ENCODE data around the gene CRYBA4. TPM values are rescaled to one million over a fixed set of nuclear protein-coding genes. Genes with fewer than 3 reads are reported as not detected.

CRYBA4 gene
- 1.0 TPM in 1 of 2 replicates, not detected in the other for total RNA-seq (ENCODE audit: low replicate concordance)
- long read RNA-seq = 0 reads

DNA sequence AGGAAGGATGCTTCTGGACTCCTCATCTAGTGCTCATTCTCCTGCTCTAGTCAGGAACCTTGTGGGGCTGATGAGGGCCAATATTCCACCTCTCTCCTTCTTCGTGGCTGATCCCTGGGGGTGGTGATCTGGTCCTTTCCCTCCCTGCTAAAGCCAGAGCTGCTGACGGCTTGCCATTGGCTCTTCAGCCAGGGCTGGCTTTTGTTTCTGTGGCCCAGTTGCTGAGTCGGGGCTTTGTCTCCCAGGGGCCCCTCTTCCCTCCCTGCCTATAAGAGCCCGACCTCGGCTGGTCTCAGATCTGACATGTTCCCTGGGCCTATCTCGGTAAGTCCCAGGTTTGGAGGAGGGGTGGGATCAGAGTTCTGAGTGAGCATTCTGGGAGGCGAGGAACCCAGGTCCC, at the start of gene CRYBA4:
CRYBA4 (plus strand) TSS at position 301 of the 400 bp plus-strand sequence. CDS start 634 bp downstream, outside the sequence.
- H3K27ac Mint-ChIP-seq = no peak within 1 kb of the TSS
- TF ChIP-seq, protein P1, sequence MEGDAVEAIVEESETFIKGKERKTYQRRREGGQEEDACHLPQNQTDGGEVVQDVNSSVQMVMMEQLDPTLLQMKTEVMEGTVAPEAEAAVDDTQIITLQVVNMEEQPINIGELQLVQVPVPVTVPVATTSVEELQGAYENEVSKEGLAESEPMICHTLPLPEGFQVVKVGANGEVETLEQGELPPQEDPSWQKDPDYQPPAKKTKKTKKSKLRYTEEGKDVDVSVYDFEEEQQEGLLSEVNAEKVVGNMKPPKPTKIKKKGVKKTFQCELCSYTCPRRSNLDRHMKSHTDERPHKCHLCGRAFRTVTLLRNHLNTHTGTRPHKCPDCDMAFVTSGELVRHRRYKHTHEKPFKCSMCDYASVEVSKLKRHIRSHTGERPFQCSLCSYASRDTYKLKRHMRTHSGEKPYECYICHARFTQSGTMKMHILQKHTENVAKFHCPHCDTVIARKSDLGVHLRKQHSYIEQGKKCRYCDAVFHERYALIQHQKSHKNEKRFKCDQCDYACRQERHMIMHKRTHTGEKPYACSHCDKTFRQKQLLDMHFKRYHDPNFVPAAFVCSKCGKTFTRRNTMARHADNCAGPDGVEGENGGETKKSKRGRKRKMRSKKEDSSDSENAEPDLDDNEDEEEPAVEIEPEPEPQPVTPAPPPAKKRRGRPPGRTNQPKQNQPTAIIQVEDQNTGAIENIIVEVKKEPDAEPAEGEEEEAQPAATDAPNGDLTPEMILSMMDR (conservative IDR thresholded peaks at IDR 0.05) = no peak
- H3K4me3 Mint-ChIP-seq = no peak within 1 kb of the TSS
- no peaks in the 10 kb centered on the region for H3K9me3 Mint-ChIP-seq
- peaks cover 27% of the 10 kb centered on the region for H3K27me3 Mint-ChIP-seq
- no peak for DNase-seq (ENCODE audit: extremely low spot score, unreplicated experiment)
- peaks cover 13% of the 10 kb centered on the region for H3K4me1 Mint-ChIP-seq (ENCODE audit: unreplicated experiment)
- H3K36me3 Mint-ChIP-seq = no peaks in the 10 kb centered on the region

DNA sequence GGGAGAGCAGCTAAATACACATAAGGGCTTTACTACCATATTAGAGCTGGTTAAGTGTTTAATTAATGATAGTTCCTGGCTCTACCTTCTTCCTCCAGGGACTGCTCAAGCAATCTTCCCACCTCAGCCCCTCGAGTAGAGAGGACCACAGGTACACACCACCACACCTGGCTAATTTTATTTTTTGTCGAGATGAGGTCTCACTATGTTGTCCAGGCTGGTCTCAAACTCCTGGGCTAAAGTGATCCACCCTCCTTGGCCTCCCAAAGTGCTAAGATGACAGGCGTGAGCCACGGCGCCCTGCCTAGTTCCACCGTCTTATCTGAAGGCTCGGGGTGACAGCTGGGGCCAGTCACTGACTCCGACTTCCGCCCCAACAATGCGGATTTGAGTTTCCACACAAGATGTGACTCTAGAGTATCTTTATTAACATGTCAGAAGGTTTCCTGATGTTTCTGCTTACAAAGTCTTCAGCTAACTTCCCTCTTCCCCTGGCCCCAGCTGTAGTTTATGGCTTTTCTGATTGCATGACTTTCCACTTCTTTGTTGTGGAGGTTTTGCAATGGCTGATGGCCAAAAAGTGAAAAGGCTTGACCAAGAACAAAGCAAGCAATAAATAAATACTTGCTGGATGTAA, 48.6 kb upstream of the CRYBA4 start:
- Mint-ChIP-seq H3K4me1 (ENCODE audit: unreplicated experiment) (peaks cover 23% of the 10 kb centered on the region), H3K36me3 (peaks cover 4% of the 10 kb centered on the region), H3K27me3 (no peaks in the 10 kb centered on the region), H3K9me3 (no peaks in the 10 kb centered on the region), H3K27ac (no peak overlapping the region), H3K4me3 (no peak overlapping the region)
- TF ChIP-seq, protein P1 (conservative IDR thresholded peaks at IDR 0.05) = no peak
- no peak for DNase-seq (ENCODE audit: extremely low spot score, unreplicated experiment)

DNA sequence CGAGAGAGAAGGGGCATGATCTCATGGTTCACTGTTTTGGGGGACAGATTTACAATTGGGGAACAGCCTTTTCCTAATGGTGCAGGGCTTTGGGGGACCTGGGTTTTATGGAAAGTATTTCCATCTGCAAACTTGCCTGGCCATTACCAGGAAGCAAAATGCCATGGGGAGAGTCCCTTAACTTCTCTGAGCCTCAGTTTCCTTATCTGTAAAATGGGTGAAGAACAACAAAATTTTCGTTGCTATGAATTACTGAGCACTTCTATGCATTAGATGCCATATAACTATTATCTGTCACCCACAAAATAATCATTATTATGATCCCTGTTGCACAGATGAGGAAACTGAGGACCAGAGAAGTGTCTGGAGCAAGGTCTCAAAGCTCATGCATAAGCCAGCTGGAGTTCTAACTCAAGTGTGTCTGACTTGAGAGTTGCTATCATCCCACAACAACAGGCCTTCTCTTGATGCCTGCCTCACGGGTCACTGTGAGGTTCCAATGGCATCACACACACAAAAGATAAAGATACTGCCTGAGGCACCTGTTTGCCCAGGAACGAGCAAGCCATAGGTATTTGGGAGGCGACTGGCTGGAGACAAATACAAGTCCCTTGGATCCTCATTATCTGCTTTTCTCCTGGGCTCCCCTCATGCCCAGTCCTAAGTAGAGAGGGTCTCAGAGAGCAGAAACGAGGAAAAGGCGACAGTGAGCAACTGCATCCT, 47.6 kb upstream of the CRYBA4 start:
- TF ChIP-seq, protein P1 (conservative IDR thresholded peaks at IDR 0.05) = no peak
- H3K36me3 Mint-ChIP-seq = peaks cover 4% of the 10 kb centered on the region
- no peak overlapping the region for H3K27ac Mint-ChIP-seq
- no peak overlapping the region for H3K4me3 Mint-ChIP-seq
- no peak for DNase-seq (ENCODE audit: extremely low spot score, unreplicated experiment)
- H3K27me3 Mint-ChIP-seq = no peaks in the 10 kb centered on the region
- no peaks in the 10 kb centered on the region for H3K9me3 Mint-ChIP-seq
- H3K4me1 Mint-ChIP-seq (ENCODE audit: unreplicated experiment) = peaks cover 18% of the 10 kb centered on the region

DNA sequence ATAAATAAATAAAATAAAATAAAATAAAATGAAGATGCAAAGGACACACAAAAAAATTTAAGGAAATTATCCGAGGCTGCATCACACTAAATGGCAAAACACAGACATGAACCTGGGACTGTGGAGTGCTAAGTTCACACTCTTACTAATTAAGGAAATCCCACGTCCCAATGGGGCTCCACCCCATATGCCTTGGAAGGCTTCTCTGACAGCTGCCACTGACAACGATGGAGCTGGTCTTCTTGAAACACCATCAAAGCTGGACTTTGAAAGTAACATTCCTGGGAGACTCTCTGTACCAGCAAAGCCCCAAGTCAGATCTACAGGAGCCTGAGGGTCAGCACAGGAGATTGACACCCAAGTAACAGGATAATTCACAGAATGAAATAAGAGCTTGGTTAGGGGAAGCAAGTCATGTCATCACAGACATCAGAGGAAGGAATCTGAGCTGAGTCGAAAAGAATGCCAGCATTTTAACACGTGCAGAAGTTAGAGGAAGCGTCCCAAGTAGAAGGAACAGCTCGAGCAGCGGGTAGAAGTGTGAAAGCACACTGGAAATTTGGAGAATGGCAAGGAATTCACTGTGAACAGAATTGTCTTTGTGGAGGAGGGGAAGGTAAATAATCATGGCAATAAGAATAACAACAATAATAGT, 45.6 kb upstream of the CRYBA4 start:
- peaks cover 10% of the 10 kb centered on the region for H3K36me3 Mint-ChIP-seq
- no peak for DNase-seq (ENCODE audit: extremely low spot score, unreplicated experiment)
- H3K27me3 Mint-ChIP-seq = no peaks in the 10 kb centered on the region
- no peak overlapping the region for H3K4me3 Mint-ChIP-seq
- TF ChIP-seq, protein P1 (conservative IDR thresholded peaks at IDR 0.05) = no peak
- H3K27ac Mint-ChIP-seq = peak overlapping the region; percentile 19
- H3K4me1 Mint-ChIP-seq (ENCODE audit: unreplicated experiment) = peaks cover 13% of the 10 kb centered on the region
- no peaks in the 10 kb centered on the region for H3K9me3 Mint-ChIP-seq

DNA sequence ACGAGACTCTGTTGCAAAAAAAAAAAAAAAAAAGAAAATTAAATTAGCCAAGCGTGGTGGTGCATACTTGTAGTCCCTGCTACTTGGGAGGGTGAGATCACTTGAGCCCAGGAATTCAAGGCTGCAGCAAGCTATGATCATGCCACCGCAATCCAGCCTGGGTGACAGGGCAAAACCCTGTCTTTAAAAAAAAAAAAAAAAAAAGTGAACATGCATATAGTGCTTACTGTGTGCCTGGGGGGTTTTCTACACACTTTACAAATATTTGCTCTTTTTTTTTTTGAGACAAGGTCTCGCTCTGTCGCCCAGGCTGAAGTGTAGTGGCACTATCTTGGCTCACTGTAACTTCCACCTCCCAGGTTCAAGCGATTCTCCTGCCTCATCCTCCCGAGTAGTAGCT, 44.7 kb upstream of the CRYBA4 start:
- H3K4me3 Mint-ChIP-seq = no peak overlapping the region
- H3K27me3 Mint-ChIP-seq = no peaks in the 10 kb centered on the region
- H3K4me1 Mint-ChIP-seq (ENCODE audit: unreplicated experiment) = peaks cover 5% of the 10 kb centered on the region
- H3K9me3 Mint-ChIP-seq = no peaks in the 10 kb centered on the region
- H3K27ac Mint-ChIP-seq = no peak overlapping the region
- DNase-seq (ENCODE audit: extremely low spot score, unreplicated experiment) = no peak
- TF ChIP-seq, protein P1 (conservative IDR thresholded peaks at IDR 0.05) = no peak
- peaks cover 10% of the 10 kb centered on the region for H3K36me3 Mint-ChIP-seq

Data from type B pancreatic cell (in vitro differentiated cells).